Stimulated activated naive CD4-positive, alpha-beta T cell (primary cell): ENCODE measurements around the gene FN3K.
"Not testable (repeated sequence)": the region's sequence is repeated elsewhere in the genome, so short reads cannot be mapped to it uniquely, and the experiment has no call there.

ENCODE experiments used
- DNase-seq, 6 experiments: peaks; one replicate each; lab custom pipeline; 2025; lab: John Stamatoyannopoulos, UW

FN3K gene

GRCh38 chr17:82737967-82738877 is 2.8 kb downstream of the FN3K start:
- no peak for DNase-seq

- no peak for DNase-seq
Measured at GRCh38 chr17:82740906-82741759, 5.7 kb downstream of the FN3K start.

GRCh38 chr17:82743344-82744219 is 8.2 kb downstream of the FN3K start:
- no peak for DNase-seq

- DNase-seq: not testable (repeated sequence)
Measured at GRCh38 chr17:82744736-82745135, 9.3 kb downstream of the FN3K start.

- DNase-seq: no peak
Measured at GRCh38 chr17:82745524-82745923, 10.1 kb downstream of the FN3K start.

- DNase-seq: no peak
Measured at GRCh38 chr17:82748756-82749155, 13.3 kb downstream of the FN3K start.

- DNase-seq: peak in 2 of 6 experiments; percentile 4 to 8
Measured at GRCh38 chr17:82750241-82750908, 15.0 kb downstream of the FN3K start.

- DNase-seq: no peak
Measured at GRCh38 chr17:82751171-82751570, 15.8 kb downstream of the FN3K start.

- DNase-seq: peak; percentile 83 to 95 (median 93)
Measured at GRCh38 chr17:82751571-82752370, 16.4 kb downstream of the FN3K start, which contains the start of gene TBCD. Gene TBCD, plus strand, starts transcription at chr17:82752065. Its CDS starts 129 bp downstream, at chr17:82752194.

GRCh38 chr17:82752371-82753200 is 17.2 kb downstream of the FN3K start:
- DNase-seq: peak in 1 of 6 experiments; percentile 29

GRCh38 chr17:82753201-82753464 is 17.7 kb downstream of the FN3K start:
- no peak for DNase-seq

GRCh38 chr17:82754297-82755208 is 19.1 kb downstream of the FN3K start:
- no peak for DNase-seq

- DNase-seq: no peak
Measured at GRCh38 chr17:82756166-82756565, 20.8 kb downstream of the FN3K start.

GRCh38 chr17:82765371-82765770 is 30.0 kb downstream of the FN3K start:
- DNase-seq: no peak

GRCh38 chr17:82767041-82767754 is 31.8 kb downstream of the FN3K start:
- peak in 4 of 6 experiments; percentile 10 to 20 (median 18) for DNase-seq

- no peak for DNase-seq
Measured at GRCh38 chr17:82769041-82769440, 33.6 kb downstream of the FN3K start.

- DNase-seq: no peak
Measured at GRCh38 chr17:82772026-82772425, 36.6 kb downstream of the FN3K start.

- DNase-seq: not testable (repeated sequence)
Measured at GRCh38 chr17:82774456-82774855, 39.0 kb downstream of the FN3K start.
